Spleen (tissue), 11 donors: ENCODE measurements around the gene ZNF718. TPM values are rescaled to one million over a fixed set of nuclear protein-coding genes. Genes with fewer than 3 reads are reported as not detected.

Experiments used
- DNase-seq: peaks from one replicate; pipeline ENCODE4 v3.0.0-alpha.2; 2020
- H3K27ac ChIP-seq, 8 donors: fragments of 200-600 bp; sonication (generic) in 7 of 8; 1 replicate in 4 of 8; 2 replicates in 4 of 8; pipeline versions ENCODE4 v1.5.0 to v1.8.0; 2016 to 2021; ENCODE audit warnings: inconsistent platforms in 4 of 8, mild to moderate bottlenecking in 4 of 8, moderate library complexity in 1 of 8
- H3K27me3 ChIP-seq, 7 donors: fragments of 200-600 bp; sonication (generic) in 6 of 7; replicated peaks in 1 of 7; 1 replicate in 4 of 7; 2 replicates in 3 of 7; pipeline versions ENCODE4 v1.5.0 to v1.8.0; 2016 to 2021; ENCODE audit warnings: inconsistent platforms in 3 of 7, mild to moderate bottlenecking in 1 of 7
- H3K36me3 ChIP-seq, 6 donors: fragments of 200-600 bp; sonication (generic) in 5 of 6; 1 replicate in 4 of 6; 2 replicates in 2 of 6; pipeline versions ENCODE4 v1.5.0 to v1.8.0; 2016 to 2021; ENCODE audit warnings: inconsistent platforms in 2 of 6
- H3K4me1 ChIP-seq, 6 donors: fragments of 200-600 bp; sonication (generic) in 5 of 6; 1 replicate in 3 of 6; 2 replicates in 3 of 6; pipeline versions ENCODE4 v1.5.0 to v1.8.0; 2016 to 2021; ENCODE audit warnings: inconsistent platforms in 3 of 6
- H3K4me3 ChIP-seq, 8 donors: fragments of 200-600 bp; sonication (generic) in 7 of 8; 1 replicate in 4 of 8; 2 replicates in 4 of 8; pipeline versions ENCODE4 v1.5.0 to v1.8.0; 2016 to 2021; ENCODE audit warnings: inconsistent platforms in 4 of 8, mild to moderate bottlenecking in 4 of 8, moderate library complexity in 2 of 8
- H3K9me3 ChIP-seq, 8 donors: fragments of 200-600 bp; sonication (generic) in 7 of 8; 1 replicate in 4 of 8; 2 replicates in 4 of 8; pipeline versions ENCODE4 v1.5.0 to v1.8.0; 2016 to 2021; ENCODE audit warnings: inconsistent platforms in 4 of 8
- POLR2A ChIP-seq, 3 donors: fragments of 450-650 bp; IDR thresholded peaks; one replicate each; pipeline ENCODE4 v1.5.1; 2017; ENCODE audit warnings: antibody characterized with exemption in 3 of 3, mild to moderate bottlenecking in 1 of 3
- POLR2AphosphoS5 ChIP-seq, 3 donors: sonication (generic); formaldehyde crosslinking; IDR thresholded peaks; one replicate each; pipeline ENCODE4 v1.5.1; 2017; ENCODE audit warnings: antibody characterized with exemption in 3 of 3
- WGBS, 5 donors: extraction: QIAGEN DNeasy Blood & Tissue Kit in 3 of 5; methylation state at CpG; one replicate each; pipeline versions ENCODE4 v1.1.5 to v1.1.7; 2013 to 2018; 5-methylcytosine and 5-hydroxymethylcytosine counted together
- intact Hi-C: fragments of 100-400 bp; cut with DNase I; formaldehyde crosslinking; loops from one replicate; pipeline ENCODE4 v1.15.0; 2023; ENCODE audit warnings: low total_unique reads
- polyA plus RNA-seq, 3 donors: library from polyadenylated mRNA; stranded (reverse); fragments of 200-250 nt; gene quantifications; one replicate each; pipeline ENCODE4 v1.2.1, GENCODE V29; 2013
- total RNA-seq, 7 donors: library from RNA; depleted of rRNA in 3 of 7; stranded (reverse); fragments of >200 nt in 3 of 7; fragmentation: NEBNext Ultra II Directional in 4 of 7; extraction: Animal tissue kit (Norgen Biotek cat#: 25700) in 4 of 7; gene quantifications; one replicate each; pipeline versions ENCODE4 v1.1.0 to v1.2.1, GENCODE V29; 2016 to 2021
- TF ChIP-seq, protein P1 (sequence below), 11 experiments: fragments of 200-600 bp in 7 of 11; fragments of 450-650 bp in 4 of 11; sonication (generic) in 4 of 11; IDR thresholded peaks in 8 of 11; conservative IDR thresholded peaks in 3 of 11; 1 replicate in 7 of 11; 2 replicates in 4 of 11; pipeline versions ENCODE4 v1.4.0 to v1.8.0; 2016 to 2021; ENCODE audit warnings: antibody characterized with exemption in 11 of 11, inconsistent platforms in 4 of 11, mild to moderate bottlenecking in 1 of 11
- donor health status: healthy with polysubstance abuse.
- donor health status: DM: no; HTN: no; CAD: no; lungs with moderate emphysema.
- donor health status: DM: no; HTN: no; CAD: no.
- donor health status: Bipolar disorder and iron deficiency.
- donor health status: healthy.
- donor health status: DM: no; HTN: no; CAD: no.
- donor health status: DM: yes; HTN: yes; CAD: no.

The ZNF718 gene
- total and polyA plus RNA-seq, 10 donors, result 1.0 to 22.0 (median 10.8) TPM

DNA sequence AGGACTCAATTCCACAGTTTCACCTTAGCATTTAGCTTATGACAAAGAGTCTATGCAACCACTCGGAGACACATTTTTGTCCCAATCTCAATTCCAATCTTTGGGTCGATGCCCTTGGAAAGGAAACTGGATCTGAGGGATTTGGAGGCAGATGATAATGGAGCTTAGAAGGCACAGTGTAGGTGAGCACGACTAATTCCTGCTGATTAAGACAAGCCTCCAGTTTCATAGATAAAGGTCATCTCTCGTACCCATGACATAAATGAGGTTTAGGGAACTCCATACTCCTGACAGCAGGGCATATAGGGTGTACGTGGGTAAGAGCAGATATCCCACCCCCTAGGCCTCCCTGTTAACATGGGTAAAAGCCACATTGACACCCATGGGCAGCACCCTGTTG lies 24.4 kb upstream of the ZNF718 start:
- Histone ChIP-seq H3K4me3 (no peak overlapping the region), H3K4me1 (no peaks in the 10 kb centered on the region), H3K36me3 (peaks cover 0 to 3% (median 0%) of the 10 kb centered on the region in 6 donors), H3K27me3 (no peaks in the 10 kb centered on the region), H3K9me3 (peaks cover 20 to 100% (median 94%) of the 10 kb centered on the region in 8 donors), H3K27ac (no peak overlapping the region)
- DNase-seq, result no peak
- TF ChIP-seq, protein P1, sequence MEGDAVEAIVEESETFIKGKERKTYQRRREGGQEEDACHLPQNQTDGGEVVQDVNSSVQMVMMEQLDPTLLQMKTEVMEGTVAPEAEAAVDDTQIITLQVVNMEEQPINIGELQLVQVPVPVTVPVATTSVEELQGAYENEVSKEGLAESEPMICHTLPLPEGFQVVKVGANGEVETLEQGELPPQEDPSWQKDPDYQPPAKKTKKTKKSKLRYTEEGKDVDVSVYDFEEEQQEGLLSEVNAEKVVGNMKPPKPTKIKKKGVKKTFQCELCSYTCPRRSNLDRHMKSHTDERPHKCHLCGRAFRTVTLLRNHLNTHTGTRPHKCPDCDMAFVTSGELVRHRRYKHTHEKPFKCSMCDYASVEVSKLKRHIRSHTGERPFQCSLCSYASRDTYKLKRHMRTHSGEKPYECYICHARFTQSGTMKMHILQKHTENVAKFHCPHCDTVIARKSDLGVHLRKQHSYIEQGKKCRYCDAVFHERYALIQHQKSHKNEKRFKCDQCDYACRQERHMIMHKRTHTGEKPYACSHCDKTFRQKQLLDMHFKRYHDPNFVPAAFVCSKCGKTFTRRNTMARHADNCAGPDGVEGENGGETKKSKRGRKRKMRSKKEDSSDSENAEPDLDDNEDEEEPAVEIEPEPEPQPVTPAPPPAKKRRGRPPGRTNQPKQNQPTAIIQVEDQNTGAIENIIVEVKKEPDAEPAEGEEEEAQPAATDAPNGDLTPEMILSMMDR (IDR thresholded peaks at IDR 0.05 in 8 of 11, conservative IDR thresholded peaks at IDR 0.05 in 3 of 11), result no peak
- TF ChIP-seq POLR2A (IDR thresholded peaks at IDR 0.05) (no peak), POLR2AphosphoS5 (IDR thresholded peaks at IDR 0.05) (no peak)
- intact Hi-C loops, result no loop called here
- WGBS, 5 donors, result 82 to 88% (median 86%) methylated on average over 5 of the region's 5 CpGs

DNA sequence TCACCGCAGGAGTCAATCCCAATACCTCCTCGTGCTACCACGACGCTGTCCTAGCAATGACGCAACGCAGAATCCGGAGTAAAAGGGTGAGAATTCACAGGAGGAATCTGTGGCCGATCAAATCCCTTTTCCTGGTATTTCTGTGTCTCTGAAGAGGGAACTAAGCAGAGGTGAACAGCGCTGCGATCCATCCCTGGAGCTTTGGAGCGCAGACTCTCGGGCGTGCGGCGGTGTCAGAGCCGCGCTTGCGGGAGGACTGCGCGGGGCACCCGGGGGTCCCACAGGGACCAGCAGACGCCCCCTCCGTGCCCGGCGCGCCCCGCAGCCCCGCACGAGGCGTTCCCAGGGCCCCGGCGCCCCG lies 17.2 kb upstream of the ZNF718 start:
- TF ChIP-seq, protein P1 (IDR thresholded peaks at IDR 0.05 in 8 of 11, conservative IDR thresholded peaks at IDR 0.05 in 3 of 11), result no peak
- TF ChIP-seq POLR2A (IDR thresholded peaks at IDR 0.05) (no peak), POLR2AphosphoS5 (IDR thresholded peaks at IDR 0.05) (no peak)
- H3K27ac ChIP-seq, result no peak overlapping the region
- H3K9me3 ChIP-seq, result peaks cover 0 to 97% (median 78%) of the 10 kb centered on the region in 8 donors
- WGBS, 5 donors, result 20 to 44% (median 27%) methylated on average over 14 to 33 of the region's 33 CpGs
- peaks cover 5 to 55% (median 29%) of the 10 kb centered on the region in 7 donors for H3K27me3 ChIP-seq
- H3K4me3 ChIP-seq, result peak overlapping the region in 5 of 8 donors; percentile 3 to 55 (median 13)
- H3K36me3 ChIP-seq, result peaks cover 0 to 13% (median 0%) of the 10 kb centered on the region in 6 donors
- intact Hi-C loops, result no loop called here
- H3K4me1 ChIP-seq, result peaks cover 0 to 10% (median 3%) of the 10 kb centered on the region in 6 donors
- DNase-seq, result no peak

DNA sequence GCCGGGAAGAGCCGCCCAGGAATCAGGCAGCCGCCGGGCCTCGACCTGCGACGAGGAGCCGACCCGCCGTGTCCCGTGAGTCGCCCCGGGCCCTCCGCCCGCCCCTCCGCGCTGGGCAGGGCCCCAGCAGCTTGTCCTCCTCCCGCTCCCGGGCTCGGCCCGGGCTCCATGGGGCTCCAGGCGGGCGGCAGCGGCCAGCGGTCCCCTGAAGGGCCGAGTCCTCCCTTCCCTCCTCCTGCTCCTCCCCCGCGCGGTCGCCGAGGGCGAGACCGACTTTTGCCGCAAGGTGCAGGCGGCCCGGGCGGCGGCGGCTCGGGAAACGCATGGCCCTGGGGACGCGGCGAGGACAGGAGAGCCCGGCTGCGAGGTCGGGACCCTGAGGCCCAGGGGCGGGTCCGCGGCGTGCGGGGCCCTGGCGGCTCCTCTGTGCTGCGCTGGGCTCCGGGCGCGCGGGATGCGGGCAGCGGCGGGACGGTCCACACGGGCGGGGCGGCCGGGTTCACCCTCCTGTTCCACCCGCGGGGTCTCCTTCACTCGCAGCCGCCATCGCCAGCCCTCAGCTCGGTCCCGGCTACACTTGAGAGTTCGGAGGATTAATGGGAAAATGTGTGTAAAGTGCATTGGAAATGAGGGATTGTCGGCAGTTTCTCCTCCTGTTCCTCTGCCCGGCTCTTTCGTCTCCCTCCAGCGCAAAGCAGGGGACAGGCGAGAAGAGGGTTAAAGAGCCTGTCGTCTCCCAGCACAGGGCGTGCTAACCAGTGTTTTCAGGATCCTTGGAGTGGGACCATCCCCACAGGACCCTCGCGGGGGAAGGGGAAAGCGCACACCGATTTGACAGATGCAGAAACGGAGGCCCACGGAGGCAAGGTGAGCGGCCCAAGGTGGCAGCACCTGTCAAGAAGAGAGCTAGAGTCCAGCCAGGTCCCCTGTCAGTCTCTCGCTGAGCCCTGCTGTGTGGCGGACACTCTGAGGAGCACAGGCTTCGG lies 16.6 kb upstream of the ZNF718 start:
- peak overlapping the region in 6 of 8 donors; percentile 3 to 55 (median 14) for H3K4me3 ChIP-seq
- peaks cover 5 to 55% (median 29%) of the 10 kb centered on the region in 7 donors for H3K27me3 ChIP-seq
- H3K4me1 ChIP-seq, result peaks cover 0 to 10% (median 3%) of the 10 kb centered on the region in 6 donors
- 14 to 30% (median 17%) methylated on average over 34 to 91 of the region's 91 CpGs for WGBS, 5 donors
- peaks cover 0 to 97% (median 71%) of the 10 kb centered on the region in 8 donors for H3K9me3 ChIP-seq
- intact Hi-C loops, result no loop called here
- no peak overlapping the region for H3K27ac ChIP-seq
- peaks cover 0 to 13% (median 0%) of the 10 kb centered on the region in 6 donors for H3K36me3 ChIP-seq
- TF ChIP-seq, protein P1 (IDR thresholded peaks at IDR 0.05 in 8 of 11, conservative IDR thresholded peaks at IDR 0.05 in 3 of 11), result no peak
- TF ChIP-seq POLR2A (IDR thresholded peaks at IDR 0.05) (no peak), POLR2AphosphoS5 (IDR thresholded peaks at IDR 0.05) (no peak)
- peak; percentile 65 for DNase-seq

DNA sequence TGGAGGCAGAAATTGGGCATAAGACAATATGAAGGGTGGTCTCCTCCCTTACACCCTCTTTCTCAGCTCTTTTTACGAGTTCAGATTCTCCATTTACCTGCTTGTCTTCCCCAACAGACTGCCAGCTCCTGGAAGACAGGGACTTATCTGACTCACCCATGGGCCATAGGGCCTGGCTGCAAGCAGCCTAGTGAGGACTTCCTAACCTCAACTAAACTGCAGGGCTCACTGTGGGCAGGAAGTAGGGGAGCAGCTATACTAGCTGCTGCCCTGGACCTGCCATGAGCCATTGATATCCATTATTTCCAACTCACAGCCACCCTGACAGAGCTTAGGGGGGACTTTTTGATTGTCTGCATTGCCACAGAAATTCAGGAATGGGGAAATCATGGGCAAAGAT lies 11.5 kb upstream of the ZNF718 start:
- H3K9me3 ChIP-seq, result peaks cover 0 to 80% (median 48%) of the 10 kb centered on the region in 8 donors
- 59 to 82% (median 74%) methylated on average over 1 of the region's 1 CpG for WGBS, 5 donors
- peaks cover 0 to 5% (median 0%) of the 10 kb centered on the region in 6 donors for H3K36me3 ChIP-seq
- no peak for DNase-seq
- no peak overlapping the region for H3K4me3 ChIP-seq
- no peak overlapping the region for H3K27ac ChIP-seq
- peaks cover 0 to 30% (median 15%) of the 10 kb centered on the region in 7 donors for H3K27me3 ChIP-seq
- intact Hi-C loops, result no loop called here
- peaks cover 0 to 4% (median 1%) of the 10 kb centered on the region in 6 donors for H3K4me1 ChIP-seq
- TF ChIP-seq, protein P1 (IDR thresholded peaks at IDR 0.05 in 8 of 11, conservative IDR thresholded peaks at IDR 0.05 in 3 of 11), result no peak
- TF ChIP-seq POLR2A (IDR thresholded peaks at IDR 0.05), result no peak
- TF ChIP-seq POLR2AphosphoS5 (IDR thresholded peaks at IDR 0.05), result no peak
